Activated gamma-delta T cell treated with Interleukin-2 at 50 U/mL for 16 hours (primary cell): ENCODE data around the gene CAPN11.
"Not testable (repeated sequence)": the region's sequence is repeated elsewhere in the genome, so short reads cannot be mapped to it uniquely, and the experiment has no call there.

Source experiments
- DNase-seq: peaks from one replicate; pipeline ENCODE4 v3.0.0-alpha.2; 2020

Gene CAPN11

GRCh38 chr6:44157152-44157521, 1.5 kb upstream of the CAPN11 start:
- DNase-seq: no peak

GRCh38 chr6:44161997-44162338, 3.3 kb downstream of the CAPN11 start:
- DNase-seq: no peak

GRCh38 chr6:44162876-44163625, 4.4 kb downstream of the CAPN11 start:
- no peak for DNase-seq

- DNase-seq: no peak
Measured at GRCh38 chr6:44166116-44166515, 7.5 kb downstream of the CAPN11 start.

GRCh38 chr6:44166591-44167184, 8.1 kb downstream of the CAPN11 start:
- no peak for DNase-seq

- DNase-seq: no peak
Measured at GRCh38 chr6:44167567-44167966, 8.9 kb downstream of the CAPN11 start.

GRCh38 chr6:44169154-44169553, 10.5 kb downstream of the CAPN11 start:
- DNase-seq: no peak

- no peak for DNase-seq
Measured at GRCh38 chr6:44169886-44170570, 11.4 kb downstream of the CAPN11 start.

- DNase-seq: no peak
Measured at GRCh38 chr6:44171899-44172546, 13.4 kb downstream of the CAPN11 start.

GRCh38 chr6:44172731-44173500, 14.3 kb downstream of the CAPN11 start:
- DNase-seq: peak; percentile 77

- DNase-seq: no peak
Measured at GRCh38 chr6:44176130-44176761, 17.6 kb downstream of the CAPN11 start.

GRCh38 chr6:44176762-44177509, 18.3 kb downstream of the CAPN11 start:
- DNase-seq: peak; percentile 33

- DNase-seq: no peak
Measured at GRCh38 chr6:44177691-44178423, 19.2 kb downstream of the CAPN11 start.

GRCh38 chr6:44178424-44179071, 19.9 kb downstream of the CAPN11 start:
- no peak for DNase-seq

- no peak for DNase-seq
Measured at GRCh38 chr6:44179072-44179536, 20.5 kb downstream of the CAPN11 start.

GRCh38 chr6:44179648-44180047, 21.0 kb downstream of the CAPN11 start:
- no peak for DNase-seq

GRCh38 chr6:44180406-44180805, 21.8 kb downstream of the CAPN11 start:
- no peak for DNase-seq

- DNase-seq: no peak
Measured at GRCh38 chr6:44180886-44181285, 22.3 kb downstream of the CAPN11 start.

- DNase-seq: not testable (repeated sequence)
Measured at GRCh38 chr6:44181784-44182183, 23.2 kb downstream of the CAPN11 start.

GRCh38 chr6:44182911-44183390, 24.3 kb downstream of the CAPN11 start:
- no peak for DNase-seq
